ENCODE results near the gene PDXK. TPM values are rescaled to one million over a fixed set of nuclear protein-coding genes. Genes with fewer than 3 reads are reported as not detected.

The PDXK gene
- total and polyA plus RNA-seq, 9 of the 15 experiments (the other 6 are each of a cell fraction or from before 2014, with no cell fraction given) = 5.6 to 162 (median 76.5) TPM

- TF ChIP-seq, protein P1, sequence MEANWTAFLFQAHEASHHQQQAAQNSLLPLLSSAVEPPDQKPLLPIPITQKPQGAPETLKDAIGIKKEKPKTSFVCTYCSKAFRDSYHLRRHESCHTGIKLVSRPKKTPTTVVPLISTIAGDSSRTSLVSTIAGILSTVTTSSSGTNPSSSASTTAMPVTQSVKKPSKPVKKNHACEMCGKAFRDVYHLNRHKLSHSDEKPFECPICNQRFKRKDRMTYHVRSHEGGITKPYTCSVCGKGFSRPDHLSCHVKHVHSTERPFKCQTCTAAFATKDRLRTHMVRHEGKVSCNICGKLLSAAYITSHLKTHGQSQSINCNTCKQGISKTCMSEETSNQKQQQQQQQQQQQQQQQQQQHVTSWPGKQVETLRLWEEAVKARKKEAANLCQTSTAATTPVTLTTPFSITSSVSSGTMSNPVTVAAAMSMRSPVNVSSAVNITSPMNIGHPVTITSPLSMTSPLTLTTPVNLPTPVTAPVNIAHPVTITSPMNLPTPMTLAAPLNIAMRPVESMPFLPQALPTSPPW (CRISPR knock-in tag; IDR thresholded peaks at IDR 0.05) = peak; percentile 49; the same call in 1 of the 2 replicates
- no peak for TF ChIP-seq FOXK2 (conservative IDR thresholded peaks at IDR 0.05 in 1 of 2, IDR thresholded peaks at IDR 0.05 in 1 of 2; ENCODE audit: low read depth in 2 of 2)
- TF ChIP-seq, protein P2, sequence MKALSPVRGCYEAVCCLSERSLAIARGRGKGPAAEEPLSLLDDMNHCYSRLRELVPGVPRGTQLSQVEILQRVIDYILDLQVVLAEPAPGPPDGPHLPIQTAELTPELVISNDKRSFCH (CRISPR knock-in tag; IDR thresholded peaks at IDR 0.05) = no peak
- TF ChIP-seq, protein P2 (tag; IDR thresholded peaks at IDR 0.05) = peak; percentile 85
- peak; percentile 30; the same call in 1 of the 2 replicates for TF ChIP-seq CBX1 (IDR thresholded peaks at IDR 0.05; ENCODE audit: low read depth)
- TF ChIP-seq, protein P3, sequence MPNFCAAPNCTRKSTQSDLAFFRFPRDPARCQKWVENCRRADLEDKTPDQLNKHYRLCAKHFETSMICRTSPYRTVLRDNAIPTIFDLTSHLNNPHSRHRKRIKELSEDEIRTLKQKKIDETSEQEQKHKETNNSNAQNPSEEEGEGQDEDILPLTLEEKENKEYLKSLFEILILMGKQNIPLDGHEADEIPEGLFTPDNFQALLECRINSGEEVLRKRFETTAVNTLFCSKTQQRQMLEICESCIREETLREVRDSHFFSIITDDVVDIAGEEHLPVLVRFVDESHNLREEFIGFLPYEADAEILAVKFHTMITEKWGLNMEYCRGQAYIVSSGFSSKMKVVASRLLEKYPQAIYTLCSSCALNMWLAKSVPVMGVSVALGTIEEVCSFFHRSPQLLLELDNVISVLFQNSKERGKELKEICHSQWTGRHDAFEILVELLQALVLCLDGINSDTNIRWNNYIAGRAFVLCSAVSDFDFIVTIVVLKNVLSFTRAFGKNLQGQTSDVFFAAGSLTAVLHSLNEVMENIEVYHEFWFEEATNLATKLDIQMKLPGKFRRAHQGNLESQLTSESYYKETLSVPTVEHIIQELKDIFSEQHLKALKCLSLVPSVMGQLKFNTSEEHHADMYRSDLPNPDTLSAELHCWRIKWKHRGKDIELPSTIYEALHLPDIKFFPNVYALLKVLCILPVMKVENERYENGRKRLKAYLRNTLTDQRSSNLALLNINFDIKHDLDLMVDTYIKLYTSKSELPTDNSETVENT (CRISPR knock-in tag; IDR thresholded peaks at IDR 0.05) = 0 out of 2 replicates have a peak, but pooled peaks have one; percentile 15
- no peak for TF ChIP-seq FUS (optimal IDR thresholded peaks at IDR 0.05; ENCODE audit: low read depth, low read length)
- peak; percentile 82; the same call in 1 of the 2 replicates for TF ChIP-seq KLF1 (tag; IDR thresholded peaks at IDR 0.05)
- TF ChIP-seq SRSF9 (IDR thresholded peaks at IDR 0.05; ENCODE audit: borderline replicate concordance, low read depth, low read length) = no peak
- 0 out of 2 replicates have a peak, but pooled peaks have one; percentile 48 for TF ChIP-seq ZNF23 (CRISPR knock-in tag; IDR thresholded peaks at IDR 0.05)
- TF ChIP-seq MAFG (tag; conservative IDR thresholded peaks at IDR 0.05) = peak; percentile 98
- TF ChIP-seq, protein P4, sequence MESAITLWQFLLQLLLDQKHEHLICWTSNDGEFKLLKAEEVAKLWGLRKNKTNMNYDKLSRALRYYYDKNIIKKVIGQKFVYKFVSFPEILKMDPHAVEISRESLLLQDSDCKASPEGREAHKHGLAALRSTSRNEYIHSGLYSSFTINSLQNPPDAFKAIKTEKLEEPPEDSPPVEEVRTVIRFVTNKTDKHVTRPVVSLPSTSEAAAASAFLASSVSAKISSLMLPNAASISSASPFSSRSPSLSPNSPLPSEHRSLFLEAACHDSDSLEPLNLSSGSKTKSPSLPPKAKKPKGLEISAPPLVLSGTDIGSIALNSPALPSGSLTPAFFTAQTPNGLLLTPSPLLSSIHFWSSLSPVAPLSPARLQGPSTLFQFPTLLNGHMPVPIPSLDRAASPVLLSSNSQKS (CRISPR knock-in tag; IDR thresholded peaks at IDR 0.05) = no peak
- TF ChIP-seq ZNF77 (CRISPR knock-in tag; IDR thresholded peaks at IDR 0.05) = no peak
- peak; percentile 78 for TF ChIP-seq ESRRA (IDR thresholded peaks at IDR 0.05; ENCODE audit: borderline replicate concordance, low read depth)
- peak; percentile 2 for TF ChIP-seq ZFP36 (IDR thresholded peaks at IDR 0.05; ENCODE audit: low read depth, low read length, partially characterized antibody)
- no peak for TF ChIP-seq TAF1 (IDR thresholded peaks at IDR 0.05; ENCODE audit: control insufficient read depth, extremely low read depth, insufficient read depth, low read length, severe bottlenecking)
- TF ChIP-seq SMARCE1 (IDR thresholded peaks at IDR 0.05) = peak; percentile 87
- TF ChIP-seq SIN3A (IDR thresholded peaks at IDR 0.05; ENCODE audit: borderline replicate concordance in 2 of 2, control insufficient read depth in 1 of 2, low read depth in 2 of 2, low read length in 2 of 2) = peak in 1 of 2 experiments; percentile 10; a peak in 1 of 4 replicates
- TF ChIP-seq TFAP4 (CRISPR knock-in tag; IDR thresholded peaks at IDR 0.05; ENCODE audit: borderline replicate concordance) = peak; percentile 55; the same call in 1 of the 2 replicates
Measured at GRCh38 chr21:43767984-43768867, 49.3 kb downstream of the PDXK start (continued).

Data from K562 (cell line).